K562 (cell line): Measurements from ENCODE around the gene TAX1BP1. TPM values are rescaled to one million over a fixed set of nuclear protein-coding genes. Genes with fewer than 3 reads are reported as not detected.
A peak's percentile ranks its signal among the peaks of the same experiment; 100 is the strongest.

Source experiments
- ATAC-seq: fragments of 200-7000 bp; cut with Tn5 transposase; 3 replicates; pipeline ENCODE4 v1.9.1; 2020; ENCODE audit warnings: moderate library complexity
- BruUV-seq: library from RNA; stranded (reverse); fragments of 400-500 nt; replicated peaks from 2 replicates; lab custom pipeline; 2021; lab: Mats Ljungman, UMichigan
- CTCF ChIA-PET: fragments of 300-600 bp; formaldehyde crosslinking; extraction: SDS; loops from one replicate; lab custom pipeline; 2021; ENCODE audit warnings: low intra/inter-chr PET ratio; lab: Yijun Ruan, JAX
- POLR2A ChIA-PET: fragments of 300-600, 350-650 bp; sonication (Branson Sonifier 250); formaldehyde crosslinking; extraction: SDS; loops from one replicate; lab custom pipeline; 2021; ENCODE audit warnings: antibody characterized with exemption, inconsistent platforms; lab: Yijun Ruan, JAX
- DNase-seq, 4 experiments: peaks; one replicate each; pipeline versions ENCODE4 v3.0.0 to v3.0.0-alpha.2; 2011 to 2018; ENCODE audit warnings: low spot score in 3 of 4, mixed read lengths in 3 of 4; ENCODE audit errors: extremely low read depth in 1 of 4
- FAIRE-seq: peaks from 2 replicates; lab custom pipeline; 2011; peaks lifted over from hg19 to GRCh38; lab: Jason Lieb, UNC
- H2AFZ ChIP-seq: 2 replicates; pipeline ENCODE4 v1.6.0; 2011; ENCODE audit warnings: low read depth, low read length, control low read depth, inconsistent platforms
- H3K27ac ChIP-seq: fragments of 200-600 bp; 3 replicates; pipeline ENCODE4 v1.8.0; 2011; ENCODE audit warnings: low read depth, mild to moderate bottlenecking, control low read depth, inconsistent platforms, low read length, moderate library complexity, mixed read lengths; ENCODE audit errors: extremely low read depth
- H3K27me3 ChIP-seq, 2 experiments: fragments of 300-600 bp in 1 of 2; 2 replicates in 1 of 2; 3 replicates in 1 of 2; pipeline versions ENCODE4 v1.6.0 to v1.8.0; 2011; ENCODE audit warnings: inconsistent platforms in 2 of 2, low read length in 2 of 2, mild to moderate bottlenecking in 1 of 2, mixed read lengths in 1 of 2, moderate library complexity in 1 of 2; ENCODE audit not compliant: control insufficient read depth in 2 of 2, insufficient read depth in 2 of 2
- H3K36me3 ChIP-seq: fragments of 300-600 bp; 3 replicates; pipeline ENCODE4 v1.8.0; 2011; ENCODE audit warnings: mild to moderate bottlenecking, low read length, inconsistent platforms; ENCODE audit not compliant: control insufficient read depth, insufficient read depth
- H3K4me1 ChIP-seq, 2 experiments: fragments of 200-600 bp in 1 of 2; replicated peaks in 1 of 2; 2 replicates in 1 of 2; 3 replicates in 1 of 2; pipeline versions ENCODE4 v1.5.1 to v1.8.0; 2011; ENCODE audit warnings: inconsistent platforms in 2 of 2, low read length in 2 of 2, mild to moderate bottlenecking in 1 of 2, mixed read lengths in 1 of 2, moderate library complexity in 1 of 2; ENCODE audit not compliant: control insufficient read depth in 2 of 2, insufficient read depth in 2 of 2
- H3K4me2 ChIP-seq: 2 replicates; pipeline ENCODE4 v1.6.1; 2011; ENCODE audit warnings: low read length, control low read depth, inconsistent platforms, mixed read lengths; ENCODE audit not compliant: insufficient read depth
- H3K4me3 ChIP-seq: fragments of 200-600 bp; sonication (generic), shearing (Covaris generic); 2 replicates; pipeline ENCODE4 v1.5.1; 2016; ENCODE audit warnings: control low read depth, inconsistent platforms
- H3K79me2 ChIP-seq: fragments of 200-600 bp; 3 replicates; pipeline ENCODE4 v1.8.0; 2011; ENCODE audit warnings: low read length, inconsistent platforms; ENCODE audit not compliant: control insufficient read depth, insufficient read depth
- H3K9ac ChIP-seq, 2 experiments: 2 replicates each; pipeline versions ENCODE4 v1.6.0 to v1.6.1; 2011; ENCODE audit warnings: low read depth in 2 of 2, low read length in 2 of 2, control low read depth in 1 of 2, inconsistent platforms in 1 of 2, mild to moderate bottlenecking in 1 of 2, mixed read lengths in 1 of 2; ENCODE audit not compliant: insufficient read depth in 1 of 2
- H3K9me1 ChIP-seq: one replicate; pipeline ENCODE4 v1.6.0; 2011; ENCODE audit warnings: inconsistent platforms, mild to moderate bottlenecking, low read length, moderate library complexity; ENCODE audit not compliant: control insufficient read depth, insufficient read depth
- H3K9me3 ChIP-seq: replicated peaks from 2 replicates; pipeline ENCODE4 v1.5.1; 2011; ENCODE audit warnings: low read depth, low read length, inconsistent platforms; ENCODE audit not compliant: control insufficient read depth, insufficient read depth
- H4K20me1 ChIP-seq: replicated peaks from 2 replicates; pipeline ENCODE4 v1.6.1; 2011; ENCODE audit warnings: low read length, inconsistent platforms, mixed read lengths; ENCODE audit not compliant: control insufficient read depth, insufficient read depth
- ARHGAP35 ChIP-seq: fragments of 450-650 bp; IDR thresholded peaks from 2 replicates; pipeline ENCODE4 v1.6.1; 2018; ENCODE audit not compliant: partially characterized antibody
- CBFA2T3 ChIP-seq: fragments of 450-650 bp; IDR thresholded peaks from 2 replicates; pipeline ENCODE4 v1.6.1; 2017
- CBX3 ChIP-seq, 2 experiments: IDR thresholded peaks; 1 replicate in 1 of 2; 2 replicates in 1 of 2; pipeline ENCODE4 v1.6.1; 2012; ENCODE audit warnings: inconsistent platforms in 2 of 2, low read length in 2 of 2, borderline replicate concordance in 1 of 2, control low read depth in 1 of 2
- CEBPG ChIP-seq, 3 experiments: fragments of 200-800 bp in 1 of 3; sonication (Bioruptor generic) in 1 of 3; sonication (generic) in 1 of 3; formaldehyde crosslinking in 1 of 3; IDR thresholded peaks in 2 of 3; conservative IDR thresholded peaks in 1 of 3; 2 replicates each; pipeline versions ENCODE4 v1.6.1 to v1.8.0; 2016 to 2022; ENCODE audit warnings: missing compliant biosample characterization in 2 of 3, missing genetic modification characterization in 2 of 3, mild to moderate bottlenecking in 1 of 3, missing genetic modification reagents in 1 of 3
- CTBP1 ChIP-seq: fragments of 450-650 bp; IDR thresholded peaks from 2 replicates; pipeline ENCODE4 v1.6.1; 2016; ENCODE audit warnings: borderline replicate concordance
- DIDO1 ChIP-seq: fragments of 450-650 bp; IDR thresholded peaks from 2 replicates; pipeline ENCODE4 v1.6.1; 2016; ENCODE audit warnings: low read depth, missing biosample characterization, missing genetic modification characterization
- E4F1 ChIP-seq: fragments of 250-450 bp; sonication (Bioruptor Pico); IDR thresholded peaks from 2 replicates; pipeline ENCODE4 v1.5.0; 2021; ENCODE audit warnings: mild to moderate bottlenecking, borderline replicate concordance
- GTF2F1 ChIP-seq: IDR thresholded peaks from 2 replicates; pipeline ENCODE4 v1.6.1; 2011; ENCODE audit warnings: low read depth, low read length, improper control_type of control experiment
- KAT2B ChIP-seq: IDR thresholded peaks from one replicate; pipeline ENCODE4 v1.6.1; 2012; ENCODE audit warnings: low read depth, mild to moderate bottlenecking, control low read depth, inconsistent platforms, low read length, moderate library complexity
- KLF16 ChIP-seq: IDR thresholded peaks from 2 replicates; pipeline ENCODE4 v1.6.1; 2016; ENCODE audit warnings: antibody characterized with exemption
- MAZ ChIP-seq, 2 experiments: fragments of 450-650 bp in 1 of 2; sonication (generic) in 1 of 2; formaldehyde crosslinking; IDR thresholded peaks in 1 of 2; conservative IDR thresholded peaks in 1 of 2; 2 replicates each; pipeline versions ENCODE4 v1.4.0 to v1.5.0; 2020; ENCODE audit warnings: mild to moderate bottlenecking in 1 of 2, missing genetic modification reagents in 1 of 2
- RBM17 ChIP-seq: fragments of 200-400 bp; formaldehyde crosslinking; IDR thresholded peaks from 2 replicates; pipeline ENCODE4 v1.6.1; 2017; ENCODE audit warnings: low read depth, mild to moderate bottlenecking, low read length, borderline replicate concordance
- SFPQ ChIP-seq: fragments of 200-400 bp; formaldehyde crosslinking; IDR thresholded peaks from 2 replicates; pipeline ENCODE4 v1.6.1; 2017; ENCODE audit warnings: mild to moderate bottlenecking, low read depth, low read length, moderate library complexity
- SMARCA4 ChIP-seq: fragments of 450-650 bp; IDR thresholded peaks from 2 replicates; pipeline ENCODE4 v1.6.1; 2016
- SP2 ChIP-seq: IDR thresholded peaks from 2 replicates; pipeline ENCODE4 v1.6.1; 2011; ENCODE audit warnings: mild to moderate bottlenecking, low read depth, low read length, moderate library complexity; ENCODE audit not compliant: poor library complexity, severe bottlenecking; ENCODE audit errors: extremely low read depth
- ZNF232 ChIP-seq: sonication (generic); formaldehyde crosslinking; IDR thresholded peaks from 2 replicates; pipeline ENCODE4 v1.8.0; 2022; ENCODE audit warnings: mild to moderate bottlenecking, missing genetic modification reagents
- ZNF445 ChIP-seq: fragments of 250-450 bp; sonication (Bioruptor Pico); IDR thresholded peaks from 2 replicates; pipeline ENCODE4 v1.4.0; 2020; ENCODE audit warnings: low read depth, mild to moderate bottlenecking, moderate library complexity
- in situ Hi-C: fragments of 300-500 bp; cut with MboI; formaldehyde crosslinking; loops from 4 replicates; pipeline ENCODE4 v1.15.0; 2018; ENCODE audit warnings: inconsistent platforms, mixed read lengths
- intact Hi-C: fragments of 100-400 bp; cut with micrococcal nuclease; formaldehyde crosslinking; loops from 2 replicates; pipeline ENCODE4 v1.14.2; 2022
- polyA plus RNA-seq, 8 experiments: library from polyadenylated mRNA; depleted of rRNA in 4 of 8; stranded (reverse) in 5 of 8; unstranded in 3 of 8; fragments of >200 nt; fragmentation: Nextera tagmentation in 2 of 8; fragmentation: Illumina TruSeq in 1 of 8; extraction: Ambion mirVana in 2 of 8; extraction: Trizol in 1 of 8; gene quantifications; 2 replicates each; pipeline versions ENCODE4 v1.2.1 to v1.2.3, GENCODE V29; 2011 to 2014; ENCODE audit warnings: inconsistent platforms in 1 of 8, missing spikeins in 1 of 8
- total RNA-seq, 7 experiments: library from RNA; depleted of rRNA in 6 of 7; stranded (reverse); fragments of >200 nt in 6 of 7; fragmentation: Illumina TruSeq in 2 of 7; extraction: Trizol in 2 of 7; gene quantifications; 2 replicates each; pipeline versions ENCODE4 v1.2.1 to v1.2.3, GENCODE V29; 2011 to 2021; ENCODE audit warnings: low replicate concordance in 1 of 7

The TAX1BP1 gene
- total and polyA plus RNA-seq, 9 of the 15 experiments (the other 6 are each of a cell fraction or from before 2014, with no cell fraction given) = 49.0 to 119 (median 75.9) TPM

DNA sequence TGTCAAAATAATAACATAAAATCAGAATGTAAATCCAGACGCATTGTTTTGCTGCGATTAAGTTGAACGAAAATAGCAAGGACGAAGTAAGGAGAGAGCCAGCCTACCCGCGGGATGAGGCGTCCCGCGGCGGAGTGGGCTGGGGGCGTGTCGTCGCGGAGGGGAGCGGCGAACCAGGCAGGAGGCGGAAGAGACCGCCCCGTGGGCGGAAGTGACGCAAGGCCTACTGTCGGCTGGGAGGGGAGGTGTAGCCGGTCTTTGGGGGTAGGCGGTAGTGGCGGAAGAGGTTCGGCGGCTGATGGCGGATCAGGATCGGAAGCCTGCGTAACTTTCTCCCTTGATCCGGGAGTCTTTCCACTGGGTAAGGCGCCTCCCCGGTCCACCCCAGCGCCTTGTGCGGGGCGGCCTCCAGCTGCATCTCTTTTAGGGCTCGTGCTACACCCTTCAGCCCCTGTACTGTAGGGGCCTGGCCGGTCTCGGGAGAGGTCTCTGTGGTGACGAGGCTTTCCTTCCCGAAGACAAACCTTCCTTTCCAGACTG is at the start of gene TAX1BP1 (continued):
- TF ChIP-seq E4F1 (CRISPR knock-in tag) = no peak
- no peak for TF ChIP-seq GTF2F1
- TF ChIP-seq MAZ (CRISPR knock-in tag; conservative IDR thresholded peaks at IDR 0.05 in 1 of 2, IDR thresholded peaks at IDR 0.05 in 1 of 2) = peak; percentile 68 to 93; a peak in 3 of 4 replicates
- TF ChIP-seq SP2 = no peak
- peak; percentile 32; the same call in 1 of the 2 replicates for TF ChIP-seq CTBP1
- no peak for TF ChIP-seq KLF16
- peak; percentile 5; the same call in 1 of the 2 replicates for TF ChIP-seq CBFA2T3
- TF ChIP-seq SMARCA4 = no peak

DNA sequence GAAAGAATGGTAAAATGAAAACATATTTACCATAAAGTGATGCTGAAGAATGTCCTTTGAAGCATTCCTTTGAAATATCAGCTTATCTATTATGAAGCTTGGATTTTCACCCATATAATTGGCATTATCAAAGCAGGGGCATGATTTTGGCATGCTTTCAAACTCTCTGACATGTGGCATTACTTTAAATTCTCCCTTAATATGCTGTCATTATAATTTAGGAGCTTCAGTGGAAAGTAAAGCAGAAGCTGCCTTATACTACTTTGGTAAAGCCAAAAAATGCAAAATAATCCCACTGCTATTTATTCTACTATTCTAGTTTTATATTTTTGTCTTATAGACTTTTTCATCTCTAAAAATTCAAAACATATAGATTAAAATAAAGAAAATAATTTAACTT is 49.3 kb upstream of the TAX1BP1 start:
- FAIRE-seq = no peak
- ATAC-seq = no peak
- CTCF ChIA-PET = no interaction called here
- POLR2A ChIA-PET = interaction anchor here (1.1 to 1.3 kb wide), 2 partner anchors 13 to 28 kb away, joined by 4 read pairs; partner anchors contain the start of gene HIBADH
- Histone ChIP-seq H2AFZ (no peak overlapping the region), H3K36me3 (no peaks in the 10 kb centered on the region), H3K79me2 (no peaks in the 10 kb centered on the region), H3K4me1 (no peaks in the 10 kb centered on the region; a peak in 1 of 5 replicates), H3K9me3 (no peaks in the 10 kb centered on the region), H3K4me3 (no peak overlapping the region), H3K9ac (no peak overlapping the region), H4K20me1 (no peaks in the 10 kb centered on the region), H3K9me1 (no peaks in the 10 kb centered on the region), H3K27ac (no peak overlapping the region), H3K4me2 (no peak overlapping the region), H3K27me3 (no peaks in the 10 kb centered on the region)
- no TSS peak for BruUV-seq
- no peak for DNase-seq
- in situ Hi-C loops (no loop called here), intact Hi-C loops (loop anchor here (5.0 kb wide), 1 partner anchor 47 kb away; no protein-coding TSS in a partner anchor)
- TF ChIP-seq KAT2B (no peak), RBM17 (no peak), ZNF232 (CRISPR knock-in tag) (no peak), ARHGAP35 (no peak), DIDO1 (tag) (no peak), ZNF445 (no peak), CEBPG (CRISPR knock-in tag; IDR thresholded peaks at IDR 0.05) (no peak), CEBPG (tag; conservative IDR thresholded peaks at IDR 0.05 in 1 of 2, IDR thresholded peaks at IDR 0.05 in 1 of 2) (no peak), SFPQ (no peak), CBX3 (IDR thresholded peaks at IDR 0.05; ENCODE audit: borderline replicate concordance in 1 of 2, low read length in 2 of 2) (no peak)
